Keratinocyte (primary cell): ENCODE results near the gene KRTAP9-6. TPM values are rescaled to one million over a fixed set of nuclear protein-coding genes. Genes with fewer than 3 reads are reported as not detected.

Experiments used
- DNase-seq: peaks from one replicate; pipeline ENCODE4 v3.0.0-alpha.2; 2011; ENCODE audit warnings: low read depth, missing footprints, low spot score
- FAIRE-seq: peaks from 2 replicates; lab custom pipeline; 2011; peaks lifted over from hg19 to GRCh38; lab: Jason Lieb, UNC
- H2AFZ ChIP-seq: 2 replicates; pipeline ENCODE4 v1.6.0; 2012; ENCODE audit warnings: low read length, control low read depth, inconsistent platforms; ENCODE audit not compliant: control insufficient read depth
- H3K27ac ChIP-seq: 2 replicates; pipeline ENCODE4 v1.5.1; 2011; ENCODE audit warnings: low read length; ENCODE audit not compliant: control insufficient read depth, insufficient read depth
- H3K27me3 ChIP-seq: 3 replicates; pipeline ENCODE4 v1.6.0; 2011; ENCODE audit warnings: low read length; ENCODE audit not compliant: control insufficient read depth, insufficient read depth; ENCODE audit errors: extremely low read depth
- H3K36me3 ChIP-seq, 2 experiments: 2 replicates in 1 of 2; 3 replicates in 1 of 2; pipeline ENCODE4 v1.5.1; 2011; ENCODE audit warnings: low read length in 2 of 2, mild to moderate bottlenecking in 1 of 2; ENCODE audit not compliant: control insufficient read depth in 2 of 2, insufficient read depth in 2 of 2; ENCODE audit errors: extremely low read depth in 1 of 2
- H3K4me1 ChIP-seq: 3 replicates; pipeline ENCODE4 v1.5.1; 2011; ENCODE audit warnings: low read length; ENCODE audit not compliant: control insufficient read depth, insufficient read depth; ENCODE audit errors: extremely low read depth
- H3K4me2 ChIP-seq: 3 replicates; pipeline ENCODE4 v1.6.0; 2011; ENCODE audit warnings: low read depth, low read length; ENCODE audit not compliant: control insufficient read depth, insufficient read depth; ENCODE audit errors: extremely low read depth
- H3K4me3 ChIP-seq, 3 experiments: fragments of 200-600 bp in 1 of 3; sonication (generic) in 1 of 3; 2 replicates in 2 of 3; 3 replicates in 1 of 3; pipeline ENCODE4 v1.5.1; 2011 to 2016; ENCODE audit warnings: low read length in 3 of 3, mild to moderate bottlenecking in 3 of 3, control low read depth in 2 of 3, inconsistent platforms in 1 of 3, low read depth in 1 of 3, mixed read lengths in 1 of 3, mixed run types in 1 of 3, moderate library complexity in 1 of 3; ENCODE audit not compliant: control insufficient read depth in 2 of 3, insufficient read depth in 2 of 3; ENCODE audit errors: extremely low read depth in 1 of 3
- H3K79me2 ChIP-seq: 2 replicates; pipeline ENCODE4 v1.6.0; 2012; ENCODE audit warnings: low read length; ENCODE audit not compliant: control insufficient read depth, insufficient read depth
- H3K9ac ChIP-seq: 3 replicates; pipeline ENCODE4 v1.6.0; 2011; ENCODE audit warnings: low read length; ENCODE audit not compliant: control insufficient read depth, insufficient read depth; ENCODE audit errors: extremely low read depth
- H3K9me1 ChIP-seq: 3 replicates; pipeline ENCODE4 v1.6.0; 2011; ENCODE audit warnings: low read length; ENCODE audit not compliant: control insufficient read depth, insufficient read depth; ENCODE audit errors: extremely low read depth
- H3K9me3 ChIP-seq: 2 replicates; pipeline ENCODE4 v1.5.1; 2012; ENCODE audit warnings: low read depth, low read length; ENCODE audit not compliant: control insufficient read depth
- H4K20me1 ChIP-seq: 3 replicates; pipeline ENCODE4 v1.6.0; 2011; ENCODE audit warnings: low read length; ENCODE audit not compliant: control insufficient read depth, insufficient read depth; ENCODE audit errors: extremely low read depth
- CTCF ChIP-seq, 3 experiments: IDR thresholded peaks in 1 of 3; conservative IDR thresholded peaks in 1 of 3; optimal IDR thresholded peaks in 1 of 3; 2 replicates in 2 of 3; 3 replicates in 1 of 3; pipeline versions ENCODE3 to v1.5.1; 2011; ENCODE audit warnings: low read length in 3 of 3, mild to moderate bottlenecking in 3 of 3, moderate library complexity in 2 of 3, control low read depth in 1 of 3, inconsistent platforms in 1 of 3; ENCODE audit not compliant: insufficient read depth in 2 of 3; ENCODE audit errors: extremely low read depth in 1 of 3
- EZH2 ChIP-seq: IDR thresholded peaks from one replicate; pipeline ENCODE4 v1.6.1; 2012; ENCODE audit warnings: inconsistent platforms, mild to moderate bottlenecking, low read length, moderate library complexity
- dilution Hi-C: fragments of 300-500 bp; cut with MboI; formaldehyde crosslinking; loops from one replicate; pipeline ENCODE4 v1.7.0; 2020; ENCODE audit warnings: low sequenced_read_pairs; ENCODE audit not compliant: extremely low pct_ligation_motif_present
- polyA plus RNA-seq, 5 experiments: library from polyadenylated mRNA; depleted of rRNA in 3 of 5; stranded (reverse) in 3 of 5; stranded (forward) in 1 of 5; unstranded in 1 of 5; fragments of >200 nt; gene quantifications; 1 replicate in 1 of 5; 2 replicates in 3 of 5; 3 replicates in 1 of 5; pipeline versions ENCODE4 v1.2.1 to v1.2.3, GENCODE V29; 2011 to 2012; ENCODE audit warnings: missing spikeins in 2 of 5, low read depth in 1 of 5, low replicate concordance in 1 of 5

The KRTAP9-6 gene
- polyA plus RNA-seq, 1 donor (not counting 4 experiments of a cell fraction or from before 2014, with no cell fraction given) = not detected

- TF ChIP-seq CTCF (optimal IDR thresholded peaks at IDR 0.05 in 1 of 3, IDR thresholded peaks at IDR 0.05 in 1 of 3, conservative IDR thresholded peaks at IDR 0.05 in 1 of 3; ENCODE audit: extremely low read depth in 1 of 3, insufficient read depth in 2 of 3, low read length in 3 of 3) (no peak), EZH2 (no peak)
- peaks cover 19% of the 10 kb centered on the region for H3K4me1 ChIP-seq
- H3K79me2 ChIP-seq = no peaks in the 10 kb centered on the region
- dilution Hi-C loops = no loop called here
- no peak overlapping the region for H3K27ac ChIP-seq
- H3K4me3 ChIP-seq = no peak overlapping the region
- no peak overlapping the region for H3K4me2 ChIP-seq
- H3K9me3 ChIP-seq = no peaks in the 10 kb centered on the region
- DNase-seq = no peak
- no peaks in the 10 kb centered on the region for H4K20me1 ChIP-seq
- no peaks in the 10 kb centered on the region for H3K9me1 ChIP-seq
- H2AFZ ChIP-seq = no peak overlapping the region
- no peak for FAIRE-seq
- no peaks in the 10 kb centered on the region for H3K36me3 ChIP-seq
- no peak overlapping the region for H3K9ac ChIP-seq
- no peaks in the 10 kb centered on the region for H3K27me3 ChIP-seq
Measured at GRCh38 chr17:41302981-41303380, 37.8 kb downstream of the KRTAP9-6 start.

- Histone ChIP-seq H3K27me3 (no peaks in the 10 kb centered on the region), H3K9me1 (no peaks in the 10 kb centered on the region), H3K9ac (no peak overlapping the region), H3K4me3 (no peak overlapping the region), H3K9me3 (no peaks in the 10 kb centered on the region), H3K27ac (no peak overlapping the region), H3K4me2 (no peak overlapping the region), H4K20me1 (no peaks in the 10 kb centered on the region), H3K79me2 (no peaks in the 10 kb centered on the region), H3K4me1 (peaks cover 25% of the 10 kb centered on the region), H3K36me3 (no peaks in the 10 kb centered on the region), H2AFZ (no peak overlapping the region)
- no peak for TF ChIP-seq EZH2
- TF ChIP-seq CTCF (optimal IDR thresholded peaks at IDR 0.05 in 1 of 3, IDR thresholded peaks at IDR 0.05 in 1 of 3, conservative IDR thresholded peaks at IDR 0.05 in 1 of 3; ENCODE audit: extremely low read depth in 1 of 3, insufficient read depth in 2 of 3, low read length in 3 of 3) = no peak
- DNase-seq (no peak), FAIRE-seq (no peak)
- dilution Hi-C loops = no loop called here
Measured at GRCh38 chr17:41304091-41304490, 38.9 kb downstream of the KRTAP9-6 start.
